Measurements from ENCODE around the gene RPE.

GRCh38 chr2:210009896-210010295 is 7.5 kb downstream of the RPE start:
- TF ChIP-seq CTCF (IDR thresholded peaks at IDR 0.05): no peak
- no peak for TF ChIP-seq ZFX (IDR thresholded peaks at IDR 0.05; ENCODE audit: borderline replicate concordance)

All from 22Rv1 (cell line).